GM19455 (cell line): ENCODE measurements around the gene STARD5.

ENCODE experiments used
- ATAC-seq: cut with Tn5 transposase; IDR thresholded peaks from one replicate; pipeline ENCODE4 v1.9.1; 2021; ENCODE audit not compliant: unreplicated experiment

Gene STARD5

DNA sequence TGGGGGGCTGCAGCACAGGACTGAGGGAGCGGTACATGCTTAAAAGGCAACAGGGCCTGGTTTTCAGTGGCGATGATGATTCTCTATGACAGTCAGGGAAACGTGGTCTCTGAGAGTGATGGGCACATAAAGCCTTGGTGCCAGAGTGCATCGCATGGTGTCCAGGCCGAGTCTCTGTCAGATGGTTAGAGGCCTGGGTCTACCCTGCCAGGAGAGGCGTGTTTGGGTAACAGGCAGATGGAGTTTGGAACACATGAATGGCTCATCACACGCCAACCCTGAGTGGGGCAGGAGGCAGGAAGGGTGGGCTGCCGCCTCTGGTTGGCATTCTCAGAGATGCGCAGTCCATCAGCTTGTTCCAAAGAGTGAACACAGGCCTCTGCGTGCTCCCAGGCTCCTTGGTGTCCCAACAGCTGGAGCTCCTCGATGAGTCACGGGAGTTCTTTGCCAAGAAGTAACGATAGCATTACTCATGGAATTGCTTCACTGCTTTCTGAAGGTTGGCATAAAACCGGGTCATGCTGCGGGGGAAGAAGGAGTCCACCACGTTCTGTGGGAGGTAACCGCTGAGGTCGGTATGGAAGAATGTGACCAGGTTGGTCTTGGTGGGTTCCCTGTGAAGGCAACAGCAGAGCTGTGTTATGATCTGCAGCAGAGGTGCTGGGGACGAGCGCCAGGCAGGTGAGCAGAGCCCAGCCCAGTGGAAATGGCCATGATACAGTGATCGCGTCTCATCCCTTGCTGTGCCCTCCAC, 11.0 kb downstream of the STARD5 start:
- ATAC-seq: no peak

DNA sequence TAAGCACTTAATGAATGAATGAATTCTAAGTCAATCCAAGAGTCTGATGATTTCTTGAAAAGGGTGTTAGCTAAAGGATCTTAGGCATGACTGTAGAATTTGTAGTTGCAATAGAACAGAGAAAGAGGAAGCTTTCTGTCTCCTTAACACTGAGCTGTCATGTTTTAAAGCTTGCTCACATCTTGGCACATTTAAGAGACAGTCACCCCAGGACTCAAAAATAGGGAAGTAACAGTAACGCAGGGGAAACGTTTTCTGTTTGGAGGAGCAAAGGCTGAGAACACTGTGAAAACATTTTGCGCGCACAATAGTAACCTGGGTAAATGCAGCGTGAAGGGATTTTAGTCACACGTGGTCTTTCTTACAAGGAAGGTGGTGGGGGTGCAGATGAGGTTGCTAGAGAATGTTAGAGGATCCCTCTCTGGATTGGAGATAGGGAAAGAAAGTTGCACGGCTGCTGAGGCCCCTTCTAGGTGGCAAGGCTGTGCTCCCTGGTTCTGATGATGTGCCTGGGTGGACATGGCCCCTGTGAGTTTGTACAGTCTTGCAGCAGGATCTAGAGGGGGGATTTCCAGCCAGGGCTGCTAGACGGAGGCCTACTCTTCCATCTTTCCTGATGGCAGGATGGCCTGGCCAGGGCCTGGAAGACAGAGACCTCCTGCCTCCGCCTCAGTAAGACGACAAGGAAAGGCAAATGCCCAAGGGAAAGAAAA, 12.0 kb downstream of the STARD5 start:
- ATAC-seq: no peak

DNA sequence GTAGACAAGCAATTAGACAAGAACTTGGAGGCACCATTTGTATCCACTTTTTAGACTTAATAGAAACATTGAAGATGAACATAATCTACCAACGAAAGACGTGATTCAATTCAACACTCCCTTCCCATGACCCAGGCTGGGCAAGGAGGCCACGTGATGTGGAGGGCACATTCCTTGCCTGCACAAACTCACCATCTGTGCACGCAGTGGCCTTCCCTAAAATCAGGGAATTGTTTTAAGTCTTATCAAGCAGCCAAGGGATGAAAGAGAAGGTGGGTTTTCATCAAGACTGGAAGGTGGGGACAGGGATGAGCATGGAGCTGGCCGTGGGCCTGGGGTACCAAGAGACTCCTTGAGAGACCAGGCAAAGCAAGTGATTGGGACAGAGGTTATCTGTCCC, 13.5 kb downstream of the STARD5 start:
- ATAC-seq: no peak

DNA sequence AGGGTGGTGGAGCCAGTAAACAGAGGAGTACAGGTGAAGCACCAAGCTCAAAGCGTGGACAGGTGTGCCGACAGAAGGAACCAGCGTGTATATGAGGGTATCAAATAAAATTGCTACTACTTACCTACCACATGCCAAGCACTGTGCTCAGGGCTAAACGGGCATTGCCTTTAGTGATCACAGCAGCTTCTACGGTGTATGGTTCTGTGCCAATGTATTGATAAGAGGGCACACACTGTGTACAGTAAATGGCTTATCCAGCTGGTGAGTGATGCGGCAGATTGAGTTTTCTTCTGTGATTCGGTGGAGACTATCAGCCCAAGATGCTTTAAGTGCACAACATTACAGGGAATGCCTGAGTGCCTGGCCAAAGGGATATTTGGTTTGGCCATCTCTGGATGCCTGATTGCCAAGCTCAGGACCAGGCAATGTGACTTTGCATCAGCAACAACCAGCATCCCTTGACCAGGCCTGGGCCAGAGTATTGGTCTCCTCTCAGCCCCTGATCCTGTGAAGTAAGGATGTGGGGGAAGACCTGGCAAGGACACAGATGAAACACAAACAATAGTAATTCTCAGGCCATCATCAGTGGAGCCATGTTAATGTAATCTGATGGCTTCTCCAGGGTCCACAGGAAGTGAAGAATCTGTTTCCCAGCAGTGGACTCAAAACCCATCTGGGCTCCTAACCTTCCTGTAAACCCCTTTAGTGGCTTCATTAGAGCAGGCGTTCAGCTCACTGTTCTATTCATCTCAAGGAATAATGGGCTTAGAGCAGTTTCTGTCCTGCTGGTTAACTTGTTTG, 14.1 kb downstream of the STARD5 start:
- no peak for ATAC-seq

DNA sequence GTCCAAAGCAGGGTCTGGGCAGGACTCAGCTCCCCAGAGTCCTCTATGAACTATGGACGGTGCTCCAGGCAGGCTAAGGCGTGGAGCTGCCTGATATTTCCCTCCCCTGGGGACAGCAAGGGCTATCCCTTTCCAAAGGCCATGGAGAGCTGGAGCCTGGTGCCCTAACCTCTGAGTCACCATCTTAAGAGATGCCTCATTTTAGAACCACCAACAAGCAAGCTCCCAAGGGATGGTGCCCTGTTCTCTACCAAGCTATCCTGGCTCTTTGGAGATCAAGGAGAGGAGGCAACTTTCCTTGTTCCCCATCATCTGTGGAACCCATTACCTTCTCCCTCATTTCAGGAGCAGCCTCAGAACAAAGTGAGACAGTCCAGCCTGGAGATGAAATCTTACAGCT, 15.7 kb downstream of the STARD5 start:
- no peak for ATAC-seq

DNA sequence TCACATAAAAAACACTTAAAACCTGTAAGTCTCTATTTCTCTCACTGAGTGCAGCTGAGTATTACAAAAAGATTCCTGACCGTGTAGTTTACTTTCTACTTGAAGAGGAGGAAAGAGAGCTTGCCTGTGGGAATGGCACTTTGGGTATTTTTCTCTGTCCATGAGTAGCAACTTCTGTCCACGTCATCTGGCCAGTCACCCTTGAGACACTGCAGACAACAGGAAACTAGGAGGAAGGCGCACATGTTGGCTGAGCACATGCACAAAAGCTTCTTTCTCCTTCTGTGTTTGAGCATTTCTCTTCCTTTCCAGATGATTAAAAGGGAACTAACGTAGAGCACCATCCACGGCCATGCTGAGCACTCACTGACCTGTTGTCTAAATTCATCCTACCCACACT, 19.7 kb downstream of the STARD5 start:
- ATAC-seq: no peak

DNA sequence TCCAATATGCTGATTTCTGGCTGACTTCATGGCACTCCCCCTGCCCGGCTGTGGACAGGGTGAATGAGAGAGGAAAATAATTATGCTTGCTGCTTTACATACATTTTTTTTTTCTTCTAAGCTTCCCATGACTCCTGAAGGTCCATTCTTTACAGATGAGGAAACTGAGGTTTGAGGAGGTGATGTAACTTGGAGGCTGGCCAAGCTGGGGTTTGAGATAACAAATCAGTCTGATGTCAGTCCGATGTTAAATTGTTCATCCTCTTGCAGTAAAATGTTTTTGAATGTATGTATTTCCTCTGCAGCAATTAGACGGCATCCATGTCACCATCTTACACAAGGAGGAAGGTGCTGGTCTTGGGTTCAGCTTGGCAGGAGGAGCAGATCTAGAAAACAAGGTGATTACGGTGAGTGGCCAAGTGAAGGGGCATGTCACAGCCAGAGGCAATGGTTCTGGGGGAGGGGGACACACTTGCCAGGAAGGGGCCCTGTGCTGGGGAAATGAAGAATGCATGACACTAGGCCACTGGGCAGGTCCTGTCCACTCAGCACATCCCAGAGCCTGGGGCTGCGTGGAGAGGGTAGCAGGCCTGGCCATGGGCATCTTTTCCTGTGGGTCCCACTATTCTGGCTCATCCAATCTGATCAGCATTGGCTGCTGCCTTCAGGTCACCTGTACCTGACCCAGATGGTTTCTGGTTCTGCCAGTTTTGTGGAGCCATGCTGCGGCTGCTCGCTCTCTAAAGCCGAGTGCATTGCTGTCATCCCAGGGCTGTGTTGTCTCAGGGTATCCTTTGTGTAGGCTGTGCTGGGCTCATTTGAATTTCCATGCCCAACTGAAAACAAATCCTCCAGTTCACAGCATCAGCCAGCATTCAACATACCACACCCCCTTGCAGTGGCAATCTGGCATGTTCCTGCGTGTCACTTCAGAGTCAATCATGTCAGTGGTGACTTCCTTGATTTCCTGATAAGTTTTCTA, 20.4 kb downstream of the STARD5 start:
- ATAC-seq: no peak

DNA sequence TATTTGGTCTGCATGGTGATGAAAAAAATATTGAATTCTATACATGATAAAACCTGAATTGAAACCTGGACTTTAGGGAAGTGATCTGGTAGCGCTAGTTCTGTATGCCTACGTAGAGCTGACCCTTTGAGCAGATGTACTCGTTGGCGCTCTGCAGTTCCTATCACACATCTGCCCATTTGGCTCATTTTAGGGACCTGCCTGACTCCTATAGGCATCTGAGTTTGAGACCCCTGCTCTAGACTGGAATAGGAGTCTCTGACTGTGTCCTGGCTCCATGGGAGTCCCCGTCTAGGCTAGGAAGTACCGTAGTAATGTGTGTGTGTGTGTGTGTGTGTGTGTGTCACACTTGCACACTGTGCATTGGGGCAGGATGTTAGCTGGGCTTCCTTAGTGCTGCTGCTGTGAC, 21.2 kb downstream of the STARD5 start:
- no peak for ATAC-seq

DNA sequence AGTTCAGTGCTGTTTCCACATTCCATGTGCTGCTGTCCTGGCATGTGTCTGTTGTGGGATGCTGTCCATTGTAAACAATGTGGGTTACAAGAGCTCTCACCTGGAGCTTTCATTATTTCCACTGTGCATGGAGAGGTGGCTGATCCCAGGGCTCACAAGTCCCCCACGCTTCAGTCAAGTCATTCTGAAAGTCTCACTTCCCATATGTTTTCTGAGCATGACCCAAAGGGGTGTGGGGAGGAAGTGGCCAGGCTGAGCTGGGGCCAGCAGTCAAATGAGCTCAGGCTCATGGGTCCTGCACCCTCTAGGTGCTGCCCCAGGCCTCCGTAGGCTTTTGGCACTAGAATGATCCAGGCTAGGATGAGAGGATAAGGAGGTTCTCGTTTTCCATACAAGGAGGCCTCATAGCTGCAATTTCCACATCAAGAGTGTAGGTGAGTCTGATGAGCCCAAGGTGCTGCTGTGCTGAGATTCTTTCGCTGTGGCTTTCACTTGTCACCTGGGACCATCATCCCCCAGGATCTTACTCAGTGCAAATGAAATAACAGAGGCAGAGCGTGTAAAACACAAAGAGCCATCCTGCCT, 22.0 kb downstream of the STARD5 start:
- ATAC-seq: peak; percentile 77

DNA sequence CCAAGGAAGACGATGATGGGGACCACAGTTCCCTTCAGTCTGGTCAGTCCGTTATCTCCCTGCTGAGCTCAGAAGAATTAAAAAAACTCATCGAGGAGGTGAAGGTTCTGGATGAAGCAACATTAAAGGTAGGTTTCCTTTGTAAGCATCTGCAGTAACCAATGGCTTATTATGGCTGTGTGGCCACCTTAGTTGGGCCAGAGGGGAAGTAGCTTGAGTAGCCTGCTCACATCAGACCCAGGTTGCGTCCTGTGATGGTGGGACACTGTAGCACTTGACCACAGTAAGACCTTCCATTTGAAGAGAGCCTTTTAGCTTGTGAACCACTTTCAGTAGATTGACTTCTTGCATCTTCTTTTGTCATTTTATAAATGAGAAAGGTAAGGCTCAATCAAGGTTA, 22.6 kb downstream of the STARD5 start:
- no peak for ATAC-seq

DNA sequence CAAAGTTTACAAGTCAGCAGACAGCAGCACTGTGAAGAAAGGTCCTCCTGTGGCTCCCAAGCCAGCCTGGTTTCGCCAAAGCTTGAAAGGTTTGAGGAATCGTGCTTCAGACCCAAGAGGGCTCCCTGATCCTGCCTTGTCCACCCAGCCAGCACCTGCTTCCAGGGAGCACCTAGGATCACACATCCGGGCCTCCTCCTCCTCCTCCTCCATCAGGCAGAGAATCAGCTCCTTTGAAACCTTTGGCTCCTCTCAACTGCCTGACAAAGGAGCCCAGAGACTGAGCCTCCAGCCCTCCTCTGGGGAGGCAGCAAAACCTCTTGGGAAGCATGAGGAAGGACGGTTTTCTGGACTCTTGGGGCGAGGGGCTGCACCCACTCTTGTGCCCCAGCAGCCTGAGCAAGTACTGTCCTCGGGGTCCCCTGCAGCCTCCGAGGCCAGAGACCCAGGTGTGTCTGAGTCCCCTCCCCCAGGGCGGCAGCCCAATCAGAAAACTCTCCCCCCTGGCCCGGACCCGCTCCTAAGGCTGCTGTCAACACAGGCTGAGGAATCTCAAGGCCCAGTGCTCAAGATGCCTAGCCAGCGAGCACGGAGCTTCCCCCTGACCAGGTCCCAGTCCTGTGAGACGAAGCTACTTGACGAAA, 24.2 kb downstream of the STARD5 start:
- no peak for ATAC-seq

DNA sequence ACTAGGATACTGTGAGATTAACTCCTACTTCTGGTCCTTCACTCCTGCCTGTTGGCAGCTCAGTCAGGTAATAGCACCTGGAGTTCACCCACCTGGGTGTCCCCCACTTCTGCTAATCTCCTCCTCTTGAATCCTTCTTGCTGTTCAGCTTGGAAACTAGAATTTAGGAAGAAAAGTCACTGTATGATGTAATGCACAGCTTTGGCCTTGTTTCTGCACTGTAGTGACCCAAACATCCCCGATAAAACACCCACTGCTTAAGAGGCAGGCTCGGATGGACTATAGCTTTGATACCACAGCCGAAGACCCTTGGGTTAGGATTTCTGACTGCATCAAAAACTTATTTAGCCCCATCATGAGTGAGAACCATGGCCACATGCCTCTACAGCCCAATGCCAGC, 24.8 kb downstream of the STARD5 start:
- no peak for ATAC-seq

DNA sequence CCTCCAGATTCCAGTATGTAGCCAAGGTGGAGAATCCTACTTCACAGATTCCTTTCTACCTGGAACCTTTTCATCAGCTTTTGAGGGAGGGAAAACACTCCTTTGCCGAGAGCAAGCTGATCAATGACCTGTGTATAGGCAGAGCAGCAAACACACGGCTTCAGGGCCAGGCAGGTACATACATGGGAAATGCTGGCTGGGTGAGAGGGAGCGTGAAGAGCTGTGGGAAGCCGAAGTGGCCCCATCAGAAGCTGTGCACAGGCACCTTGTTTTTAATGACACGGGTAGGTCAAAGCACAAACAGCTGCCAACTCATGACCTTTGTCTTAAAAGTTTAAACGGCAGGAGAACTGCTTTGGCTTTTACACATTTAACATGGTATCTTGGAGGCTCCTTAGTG, 25.3 kb downstream of the STARD5 start:
- no peak for ATAC-seq

DNA sequence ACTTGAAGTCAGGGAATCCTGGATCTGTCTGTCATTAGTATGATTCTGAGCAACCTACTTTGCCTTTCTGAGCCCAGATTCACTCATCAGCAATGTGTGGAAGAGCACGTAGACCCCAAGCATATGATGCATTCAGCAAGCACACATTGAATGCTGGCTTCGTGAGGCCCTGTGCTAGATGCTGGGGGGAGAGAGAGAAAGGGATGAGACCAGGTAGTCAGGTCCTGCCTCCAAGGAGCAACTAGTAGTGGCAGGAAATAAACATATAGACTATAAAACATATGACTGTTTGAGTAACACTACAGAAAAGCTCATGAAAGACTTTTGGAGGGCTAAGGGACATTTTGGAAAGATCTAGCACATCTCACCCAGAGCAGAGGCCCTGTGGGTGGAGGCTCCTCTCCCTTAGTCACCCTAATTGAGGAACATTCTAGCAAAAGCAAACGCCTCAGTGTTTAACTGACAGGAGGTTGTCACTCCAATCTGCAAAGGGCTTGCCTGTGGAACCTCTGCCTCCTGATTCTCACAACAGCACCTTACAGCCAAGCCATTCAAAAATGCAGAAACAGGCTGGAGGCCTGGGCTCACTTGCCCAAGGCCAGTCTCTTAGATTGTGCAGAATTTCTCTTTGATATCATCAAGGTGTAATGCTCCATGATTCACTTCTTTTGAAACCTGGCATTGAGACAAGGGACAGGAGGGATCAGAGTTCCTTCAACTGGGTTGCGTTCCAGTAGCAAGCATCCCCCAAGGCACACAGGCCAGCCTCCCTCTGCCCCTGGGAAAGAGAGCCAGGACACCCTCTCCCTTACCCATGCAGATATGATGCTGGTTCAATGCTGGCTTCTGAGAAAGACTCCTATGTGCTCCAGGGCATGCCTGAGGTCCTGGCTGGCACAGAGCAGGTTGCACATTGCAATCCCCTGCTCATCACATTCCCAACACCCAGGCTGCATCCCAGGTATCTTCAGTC, 26.1 kb downstream of the STARD5 start:
- no peak for ATAC-seq

DNA sequence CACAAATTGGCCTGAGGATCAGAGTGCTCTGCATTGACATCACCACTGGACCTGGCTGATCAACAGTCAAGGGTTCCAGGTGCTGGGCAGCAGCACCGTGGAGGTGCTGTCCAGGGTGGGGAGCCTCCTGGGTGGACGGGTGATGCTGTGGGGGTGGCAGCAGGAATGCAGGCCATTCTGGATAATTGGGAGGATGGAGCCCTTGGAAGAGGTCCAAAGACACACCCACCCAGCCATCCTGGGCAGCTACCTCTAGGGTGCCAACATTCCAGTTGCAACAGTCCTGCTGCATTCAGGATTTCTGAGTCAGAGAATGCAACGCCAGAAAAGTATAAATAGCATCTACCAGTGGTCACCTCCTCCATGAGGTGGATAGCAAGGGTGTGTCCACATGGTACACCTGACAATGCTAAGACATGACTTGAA, 26.8 kb downstream of the STARD5 start:
- ATAC-seq: no peak

DNA sequence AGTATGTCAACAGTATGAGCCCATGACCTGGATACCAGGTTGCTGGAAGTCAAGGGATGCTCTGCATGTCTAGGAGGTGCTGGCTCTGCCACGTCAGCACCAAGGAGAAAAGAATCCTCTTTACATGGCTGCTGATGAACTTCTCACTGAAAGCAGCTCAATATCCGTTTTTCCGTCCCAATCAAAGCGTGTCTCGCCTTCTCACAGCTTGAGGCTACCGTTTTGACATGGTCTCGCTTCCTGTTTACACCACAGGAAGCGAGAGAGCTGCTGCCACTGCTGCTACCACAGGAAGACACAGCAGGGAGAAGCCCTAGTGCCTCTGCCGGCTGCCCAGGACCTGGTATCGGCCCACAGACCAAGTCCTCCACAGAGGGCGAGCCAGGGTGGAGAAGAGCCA, 27.3 kb downstream of the STARD5 start:
- ATAC-seq: peak; percentile 45

DNA sequence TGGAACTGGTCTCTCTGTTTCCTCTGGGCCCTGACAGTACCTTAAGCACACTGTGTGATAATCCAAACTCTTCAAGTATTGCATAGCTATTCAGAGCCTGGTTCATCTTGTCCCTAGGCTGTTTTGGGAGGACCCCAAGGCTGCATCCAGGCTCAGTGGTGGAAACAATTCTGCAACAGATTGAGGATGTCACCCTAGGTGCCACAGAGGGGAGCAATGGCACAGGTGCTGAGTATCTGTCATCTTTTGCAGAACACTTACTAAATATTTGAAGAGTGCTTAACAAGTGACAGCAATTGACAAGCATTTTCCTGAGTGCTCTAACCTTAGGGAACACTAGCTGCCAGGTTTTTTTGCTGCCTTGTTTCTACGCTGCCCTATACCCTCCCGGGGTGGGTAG, 27.8 kb downstream of the STARD5 start:
- no peak for ATAC-seq

DNA sequence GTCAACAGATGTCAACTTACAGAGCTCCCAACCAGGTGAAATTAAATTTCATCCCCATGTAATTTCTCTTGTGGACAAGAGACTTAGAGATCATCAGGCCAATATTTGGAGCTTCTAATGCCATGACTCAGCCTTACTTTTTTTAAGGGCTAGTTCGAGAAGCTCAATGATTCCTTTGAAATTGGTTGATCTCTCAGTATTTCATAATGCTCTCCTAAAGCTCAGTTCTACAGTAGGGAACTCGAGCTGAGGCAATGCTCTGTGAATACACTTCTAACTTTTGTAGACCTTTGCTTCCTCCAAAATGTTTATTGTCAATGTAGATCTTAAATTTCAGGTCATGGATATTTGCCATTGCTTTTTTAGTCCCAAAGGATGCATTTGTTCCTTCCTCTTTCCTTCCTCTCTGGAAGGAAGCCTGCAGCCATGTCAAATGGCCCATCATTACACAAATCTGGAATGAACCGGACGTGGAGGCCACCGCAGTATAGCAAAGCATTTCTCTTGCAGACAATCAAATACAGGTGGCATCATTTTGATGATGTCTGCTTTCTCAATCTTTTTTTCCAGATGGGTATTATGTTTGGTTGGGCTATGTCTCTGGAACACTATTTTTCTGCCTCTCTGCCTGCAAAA, 28.3 kb downstream of the STARD5 start:
- ATAC-seq: no peak
